ENCODE measurements around the gene TMC2. TPM values are rescaled to one million over a fixed set of nuclear protein-coding genes. Genes with fewer than 3 reads are reported as not detected.
A peak's percentile ranks its signal among the peaks of the same experiment; 100 is the strongest.

TMC2 gene
- total and polyA plus RNA-seq, 2 of the 8 experiments (the other 6 are each of a cell fraction or from before 2014, with no cell fraction given): not detected

DNA sequence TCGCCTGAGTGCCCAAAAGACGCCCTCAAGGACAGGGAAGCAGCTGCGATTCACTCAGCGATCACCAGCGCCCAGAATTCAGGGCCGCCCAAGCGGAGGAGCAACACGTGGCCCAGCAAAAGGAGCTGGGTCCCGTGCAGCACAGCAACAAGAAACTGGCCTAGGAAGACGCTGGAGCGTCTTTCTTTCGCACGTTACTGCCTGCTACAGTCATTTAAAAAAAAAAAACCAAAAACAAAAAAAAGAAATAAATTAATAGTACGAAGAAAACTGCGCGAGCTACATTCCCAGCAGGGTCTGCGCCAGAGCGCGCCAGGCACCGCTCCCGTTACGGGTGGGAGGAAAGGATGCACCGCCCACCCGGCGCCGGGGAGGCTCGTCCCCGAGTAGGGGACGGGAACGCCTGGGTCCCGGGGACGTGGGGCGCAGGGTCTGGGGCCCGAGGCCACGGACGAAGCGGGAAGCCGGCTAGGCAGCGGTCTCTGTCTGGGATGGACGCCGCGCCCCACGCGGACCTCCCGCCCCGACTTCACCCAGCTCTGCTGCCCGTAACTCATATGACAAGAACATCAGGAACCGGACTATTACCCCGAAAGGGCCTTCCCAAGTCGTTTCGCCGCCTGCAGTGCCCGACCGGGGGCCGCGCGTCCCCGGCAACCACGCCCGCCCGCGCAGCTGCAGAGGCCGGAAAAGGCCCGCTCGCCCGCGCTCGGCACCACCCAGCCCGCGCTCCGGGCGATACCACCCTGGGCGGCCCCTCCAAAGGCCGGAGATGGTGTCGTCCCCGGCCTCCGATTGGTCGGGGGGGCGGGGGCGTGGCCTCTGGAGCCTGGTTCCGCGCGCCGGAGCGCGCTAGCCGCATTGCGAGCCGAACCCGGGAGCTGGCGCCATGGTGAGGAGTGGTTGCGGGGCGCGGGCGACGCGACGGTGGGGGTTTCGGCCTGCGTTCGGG is 115.7 kb downstream of the TMC2 start, which contains the start of gene NOP56 (continued):
- TF ChIP-seq, protein P1, sequence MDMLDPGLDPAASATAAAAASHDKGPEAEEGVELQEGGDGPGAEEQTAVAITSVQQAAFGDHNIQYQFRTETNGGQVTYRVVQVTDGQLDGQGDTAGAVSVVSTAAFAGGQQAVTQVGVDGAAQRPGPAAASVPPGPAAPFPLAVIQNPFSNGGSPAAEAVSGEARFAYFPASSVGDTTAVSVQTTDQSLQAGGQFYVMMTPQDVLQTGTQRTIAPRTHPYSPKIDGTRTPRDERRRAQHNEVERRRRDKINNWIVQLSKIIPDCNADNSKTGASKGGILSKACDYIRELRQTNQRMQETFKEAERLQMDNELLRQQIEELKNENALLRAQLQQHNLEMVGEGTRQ (IDR thresholded peaks at IDR 0.05; ENCODE audit: low read length): peak; percentile 54
- TF ChIP-seq JUND (IDR thresholded peaks at IDR 0.05; ENCODE audit: low read length) (peak; percentile 98), FOSL1 (IDR thresholded peaks at IDR 0.05; ENCODE audit: insufficient read depth, low read depth, low read length) (no peak), POLR2AphosphoS5 (IDR thresholded peaks at IDR 0.05; ENCODE audit: low read depth, low read length) (peak; percentile 95), CHD2 (IDR thresholded peaks at IDR 0.05; ENCODE audit: low read length) (no peak), HDAC2 (IDR thresholded peaks at IDR 0.05; ENCODE audit: borderline replicate concordance in 1 of 2, low read depth in 2 of 2, low read length in 2 of 2) (no peak), POU5F1 (IDR thresholded peaks at IDR 0.05; ENCODE audit: low read depth, low read length) (no peak), YY1 (IDR thresholded peaks at IDR 0.05; ENCODE audit: low read depth, low read length) (no peak), EGR1 (IDR thresholded peaks at IDR 0.05; ENCODE audit: borderline replicate concordance, low read depth, low read length) (peak; percentile 56; the same call in 1 of the 2 replicates), ZNF274 (IDR thresholded peaks at IDR 0.05; ENCODE audit: borderline replicate concordance, extremely low read depth, low read length) (no peak), POLR2A (IDR thresholded peaks at IDR 0.05; ENCODE audit: control extremely low read depth in 1 of 2, low read depth in 2 of 2, low read length in 2 of 2) (peak; percentile 93 to 95), NRF1 (IDR thresholded peaks at IDR 0.05; ENCODE audit: low read depth, low read length) (peak; percentile 10; the same call in 1 of the 2 replicates), SIRT6 (IDR thresholded peaks at IDR 0.05; ENCODE audit: low read length) (no peak), SIX5 (IDR thresholded peaks at IDR 0.05; ENCODE audit: low read depth, low read length) (no peak; the same call in 1 of the 2 replicates), TAF1 (IDR thresholded peaks at IDR 0.05; ENCODE audit: low read depth, low read length) (peak; percentile 100), SP1 (IDR thresholded peaks at IDR 0.05; ENCODE audit: low read depth, low read length) (no peak; the same call in 1 of the 2 replicates), BCL11A (IDR thresholded peaks at IDR 0.05; ENCODE audit: low read depth in 2 of 2, low read length in 2 of 2) (no peak), TEAD4 (IDR thresholded peaks at IDR 0.05; ENCODE audit: low read depth, low read length) (no peak), CREB1 (IDR thresholded peaks at IDR 0.05) (no peak)
- TF ChIP-seq, protein P2, sequence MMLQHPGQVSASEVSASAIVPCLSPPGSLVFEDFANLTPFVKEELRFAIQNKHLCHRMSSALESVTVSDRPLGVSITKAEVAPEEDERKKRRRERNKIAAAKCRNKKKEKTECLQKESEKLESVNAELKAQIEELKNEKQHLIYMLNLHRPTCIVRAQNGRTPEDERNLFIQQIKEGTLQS (IDR thresholded peaks at IDR 0.05; ENCODE audit: insufficient read depth, low read depth, low read length): no peak
- TF ChIP-seq, protein P3, sequence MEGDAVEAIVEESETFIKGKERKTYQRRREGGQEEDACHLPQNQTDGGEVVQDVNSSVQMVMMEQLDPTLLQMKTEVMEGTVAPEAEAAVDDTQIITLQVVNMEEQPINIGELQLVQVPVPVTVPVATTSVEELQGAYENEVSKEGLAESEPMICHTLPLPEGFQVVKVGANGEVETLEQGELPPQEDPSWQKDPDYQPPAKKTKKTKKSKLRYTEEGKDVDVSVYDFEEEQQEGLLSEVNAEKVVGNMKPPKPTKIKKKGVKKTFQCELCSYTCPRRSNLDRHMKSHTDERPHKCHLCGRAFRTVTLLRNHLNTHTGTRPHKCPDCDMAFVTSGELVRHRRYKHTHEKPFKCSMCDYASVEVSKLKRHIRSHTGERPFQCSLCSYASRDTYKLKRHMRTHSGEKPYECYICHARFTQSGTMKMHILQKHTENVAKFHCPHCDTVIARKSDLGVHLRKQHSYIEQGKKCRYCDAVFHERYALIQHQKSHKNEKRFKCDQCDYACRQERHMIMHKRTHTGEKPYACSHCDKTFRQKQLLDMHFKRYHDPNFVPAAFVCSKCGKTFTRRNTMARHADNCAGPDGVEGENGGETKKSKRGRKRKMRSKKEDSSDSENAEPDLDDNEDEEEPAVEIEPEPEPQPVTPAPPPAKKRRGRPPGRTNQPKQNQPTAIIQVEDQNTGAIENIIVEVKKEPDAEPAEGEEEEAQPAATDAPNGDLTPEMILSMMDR (IDR thresholded peaks at IDR 0.05; ENCODE audit: control extremely low read depth in 1 of 3, insufficient read depth in 1 of 3, low read depth in 1 of 3, low read length in 3 of 3): no peak

Data from H1 (cell line).